ENCODE results near the gene CCDC121.
"Not testable (repeated sequence)": the region's sequence is repeated elsewhere in the genome, so short reads cannot be mapped to it uniquely, and the experiment has no call there.

GRCh38 chr2:27626921-27627320 lies 1.9 kb downstream of the CCDC121 start:
- TF ChIP-seq CTCF, POLR2A (IDR thresholded peaks at IDR 0.05): not testable (repeated sequence)

All from uterus (tissue), 2 donors.